CD4-positive, alpha-beta memory T cell (primary cell): ENCODE data around the gene SYNPR. TPM values are rescaled to one million over a fixed set of nuclear protein-coding genes. Genes with fewer than 3 reads are reported as not detected.

Experiments
- CTCF ChIA-PET: fragments of 350-600 bp; sonication (Branson Sonifier 250); formaldehyde crosslinking; loops from one replicate; lab custom pipeline; 2021; ENCODE audit warnings: inconsistent platforms; ENCODE audit not compliant: partially characterized antibody; lab: Charles Lee
- POLR2A ChIA-PET: fragments of 350-600 bp; sonication (Branson Sonifier 250); formaldehyde crosslinking; loops from one replicate; lab custom pipeline; 2021; ENCODE audit not compliant: partially characterized antibody; lab: Charles Lee
- DNase-seq, 5 donors: peaks; one replicate each; pipeline versions ENCODE4 v3.0.0 to v3.0.0-alpha.2; 2020 to 2022; ENCODE audit warnings: mixed read lengths in 1 of 5
- H3K27ac ChIP-seq: one replicate; pipeline ENCODE4 v1.7.0; 2013; ENCODE audit warnings: low read depth, low read length
- H3K27me3 ChIP-seq: 2 replicates; pipeline ENCODE4 v1.7.0; 2013; ENCODE audit warnings: mild to moderate bottlenecking, low read length, moderate library complexity; ENCODE audit not compliant: insufficient read depth
- H3K36me3 ChIP-seq: 2 replicates; pipeline ENCODE4 v1.7.0; 2013; ENCODE audit warnings: mild to moderate bottlenecking, low read length, moderate library complexity; ENCODE audit not compliant: insufficient read depth
- H3K4me1 ChIP-seq: 2 replicates; pipeline ENCODE4 v1.7.0; 2013; ENCODE audit warnings: mild to moderate bottlenecking, low read length, moderate library complexity; ENCODE audit not compliant: insufficient read depth
- H3K4me3 ChIP-seq, 2 donors: one replicate each; pipeline ENCODE4 v1.7.0; 2013; ENCODE audit warnings: low read length in 2 of 2, mild to moderate bottlenecking in 1 of 2
- H3K9me3 ChIP-seq, 2 donors: one replicate each; pipeline ENCODE4 v1.7.0; 2013; ENCODE audit warnings: low read length in 2 of 2, control low read depth in 1 of 2; ENCODE audit not compliant: control insufficient read depth in 1 of 2
- H3K27ac Mint-ChIP-seq, 7 donors: one replicate each; pipeline ENCODE4 v1.8.0; 2020 to 2021; ENCODE audit warnings: mixed read lengths in 7 of 7, mild to moderate bottlenecking in 6 of 7, inconsistent platforms in 3 of 7, moderate library complexity in 3 of 7
- H3K27me3 Mint-ChIP-seq, 2 donors: one replicate each; pipeline ENCODE4 v1.8.0; 2020 to 2021; ENCODE audit warnings: mixed read lengths in 2 of 2
- H3K36me3 Mint-ChIP-seq, 2 donors: one replicate each; pipeline ENCODE4 v1.8.0; 2020 to 2021; ENCODE audit warnings: mixed read lengths in 2 of 2, inconsistent platforms in 1 of 2, mild to moderate bottlenecking in 1 of 2
- H3K4me1 Mint-ChIP-seq, 4 donors: one replicate each; pipeline ENCODE4 v1.8.0; 2020 to 2021; ENCODE audit warnings: mixed read lengths in 4 of 4, mild to moderate bottlenecking in 1 of 4
- H3K4me3 Mint-ChIP-seq, 8 donors: one replicate each; pipeline ENCODE4 v1.8.0; 2020 to 2021; ENCODE audit warnings: mixed read lengths in 8 of 8, mild to moderate bottlenecking in 7 of 8, moderate library complexity in 6 of 8, inconsistent platforms in 3 of 8
- H3K9me3 Mint-ChIP-seq, 8 donors: one replicate each; pipeline ENCODE4 v1.8.0; 2020 to 2021; ENCODE audit warnings: mixed read lengths in 8 of 8, mild to moderate bottlenecking in 5 of 8, inconsistent platforms in 3 of 8, moderate library complexity in 1 of 8
- intact Hi-C: fragments of 100-400 bp; cut with micrococcal nuclease; formaldehyde crosslinking; loops from one replicate; pipeline ENCODE4 v1.15.1; 2023
- polyA plus RNA-seq, 2 donors: library from polyadenylated mRNA; unstranded; fragments of 300-500 nt; fragmentation: Illumina TruSeq; gene quantifications; one replicate each; pipeline ENCODE4 v1.2.3, GENCODE V29; 2021
- total RNA-seq, 2 experiments: library from RNA; stranded (reverse); gene quantifications; one replicate each; pipeline ENCODE4 v1.2.3, GENCODE V29; 2021

The SYNPR gene
- total and polyA plus RNA-seq, 4 experiments from 2014 or later: not detected

DNA sequence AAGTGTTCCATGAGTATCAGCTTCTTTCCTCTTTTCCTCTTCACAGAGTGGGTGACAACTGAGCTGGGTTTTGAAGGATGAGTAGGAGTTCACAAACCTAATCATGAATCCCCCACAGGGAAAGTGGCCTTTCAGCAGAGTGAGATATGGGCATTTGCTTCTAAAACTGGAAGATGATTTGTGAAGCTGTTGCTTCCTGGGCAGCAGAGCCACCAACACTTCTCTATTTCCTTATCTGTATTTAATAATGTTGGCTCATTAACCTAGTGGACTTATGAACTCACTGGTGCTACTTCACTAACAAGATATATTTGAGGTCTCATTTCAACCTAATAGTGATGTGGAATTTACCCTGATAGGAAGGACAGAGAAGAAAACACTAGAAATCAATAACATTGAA lies 152.8 kb downstream of the SYNPR start:
- intact Hi-C loops: no loop called here
- CTCF ChIA-PET: no interaction called here
- no peak overlapping the region for H3K27ac Mint-ChIP-seq

DNA sequence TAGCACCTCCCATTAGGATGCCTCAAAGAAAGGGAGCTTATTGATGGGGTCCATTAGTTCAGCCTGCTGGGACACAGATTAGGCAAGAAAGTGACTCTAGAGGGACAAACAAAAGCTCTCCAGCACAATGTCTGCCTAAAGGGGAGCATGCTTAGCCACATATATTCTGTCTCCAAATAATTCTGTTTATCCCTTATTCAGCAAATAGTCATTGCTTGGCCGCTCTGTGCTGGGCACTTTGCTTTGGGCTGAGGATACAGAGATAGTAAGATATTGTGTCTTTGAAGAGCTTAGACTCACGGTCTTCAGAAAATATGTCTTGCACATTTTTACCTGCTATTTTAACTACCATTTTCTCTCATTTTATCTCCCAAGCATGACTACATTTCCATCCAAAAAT lies 159.8 kb downstream of the SYNPR start:
- ChIA-PET POLR2A (no interaction called here), CTCF (no interaction called here)
- no peaks in the 10 kb centered on the region for H3K36me3 ChIP-seq
- H3K27ac ChIP-seq: no peak overlapping the region
- Mint-ChIP-seq H3K27me3 (peaks cover 0 to 4% of the 10 kb centered on the region in 2 donors), H3K27ac (no peak overlapping the region), H3K36me3 (no peaks in the 10 kb centered on the region), H3K4me3 (no peak overlapping the region), H3K4me1 (peaks cover 0 to 3% (median 0%) of the 10 kb centered on the region in 4 donors), H3K9me3 (peaks cover 0 to 2% (median 0%) of the 10 kb centered on the region in 8 donors)
- no peaks in the 10 kb centered on the region for H3K27me3 ChIP-seq
- no peaks in the 10 kb centered on the region for H3K9me3 ChIP-seq
- no peak overlapping the region for H3K4me3 ChIP-seq
- H3K4me1 ChIP-seq: no peaks in the 10 kb centered on the region
- DNase-seq: no peak
- intact Hi-C loops: no loop called here

More for the DNA sequence above, 152.8 kb downstream of the SYNPR start:
- no peaks in the 10 kb centered on the region for H3K27me3 ChIP-seq
- H3K4me1 ChIP-seq: no peaks in the 10 kb centered on the region
- no peak overlapping the region for H3K27ac ChIP-seq
- no peak overlapping the region for H3K4me3 ChIP-seq
- POLR2A ChIA-PET: no interaction called here
- Mint-ChIP-seq H3K4me1 (no peaks in the 10 kb centered on the region), H3K9me3 (peaks cover 0 to 3% (median 0%) of the 10 kb centered on the region in 8 donors), H3K27me3 (peaks cover 0 to 2% of the 10 kb centered on the region in 2 donors), H3K36me3 (no peaks in the 10 kb centered on the region), H3K4me3 (no peak overlapping the region)
- no peak for DNase-seq
- H3K9me3 ChIP-seq: no peaks in the 10 kb centered on the region
- H3K36me3 ChIP-seq: no peaks in the 10 kb centered on the region

DNA sequence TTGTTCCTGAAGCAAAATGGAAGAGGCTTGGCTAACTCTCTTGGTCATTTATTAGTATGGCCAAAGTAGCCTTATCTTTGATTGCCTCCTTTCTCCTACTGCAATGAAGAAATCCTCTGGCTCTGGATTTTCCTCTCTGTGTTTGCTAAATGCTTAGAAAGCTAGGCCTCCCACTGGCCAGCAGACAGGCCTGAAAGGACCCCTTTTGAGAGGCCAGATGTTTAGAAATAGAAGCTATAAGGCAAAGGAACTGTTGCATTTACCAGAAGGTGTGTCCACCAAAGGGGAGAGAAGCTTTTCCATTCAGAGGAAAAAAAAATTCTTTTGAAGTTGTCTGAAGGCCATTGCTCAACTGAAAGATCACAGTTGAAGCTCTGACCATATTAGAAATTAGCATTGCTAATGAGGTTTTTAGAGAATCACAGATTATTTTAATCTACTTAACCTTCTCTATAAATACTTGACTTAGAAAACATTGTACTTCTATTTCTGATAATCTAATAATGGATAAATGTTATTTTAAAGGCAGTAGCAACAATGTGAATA lies 160.8 kb downstream of the SYNPR start:
- Mint-ChIP-seq H3K27me3 (peaks cover 0 to 4% of the 10 kb centered on the region in 2 donors), H3K4me1 (peaks cover 0 to 3% (median 0%) of the 10 kb centered on the region in 4 donors), H3K9me3 (peaks cover 0 to 2% (median 0%) of the 10 kb centered on the region in 8 donors), H3K27ac (no peak overlapping the region), H3K36me3 (no peaks in the 10 kb centered on the region), H3K4me3 (no peak overlapping the region)
- Histone ChIP-seq H3K9me3 (no peaks in the 10 kb centered on the region), H3K27me3 (no peaks in the 10 kb centered on the region), H3K36me3 (no peaks in the 10 kb centered on the region), H3K27ac (no peak overlapping the region), H3K4me1 (no peaks in the 10 kb centered on the region), H3K4me3 (no peak overlapping the region)
- ChIA-PET POLR2A (no interaction called here), CTCF (no interaction called here)
- intact Hi-C loops: no loop called here
- no peak for DNase-seq

DNA sequence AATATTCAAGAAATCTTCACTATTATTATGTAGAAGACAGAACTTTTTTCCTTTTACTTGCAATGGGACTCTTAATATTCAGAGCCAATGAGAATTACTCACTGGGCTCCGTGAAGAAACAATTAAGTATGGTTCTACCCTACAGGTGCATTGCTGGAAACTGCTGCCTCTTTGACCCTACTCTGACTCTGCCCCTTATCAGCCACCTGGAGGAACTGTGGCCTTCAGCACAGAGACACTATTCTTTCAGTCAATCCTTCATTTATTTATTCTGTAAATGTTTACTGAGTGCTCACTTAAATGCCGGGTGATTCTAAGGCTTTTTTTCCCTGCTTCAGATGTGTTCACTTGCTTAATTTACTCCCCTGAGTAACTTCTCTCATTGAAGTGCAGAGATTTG lies 163.2 kb downstream of the SYNPR start:
- H3K36me3 ChIP-seq: no peaks in the 10 kb centered on the region
- no peak overlapping the region for H3K4me3 Mint-ChIP-seq
- no peaks in the 10 kb centered on the region for H3K9me3 ChIP-seq
- no peak for DNase-seq
- H3K36me3 Mint-ChIP-seq: no peaks in the 10 kb centered on the region
- H3K27me3 ChIP-seq: no peaks in the 10 kb centered on the region
- peaks cover 0 to 3% (median 0%) of the 10 kb centered on the region in 4 donors for H3K4me1 Mint-ChIP-seq
- peaks cover 0 to 2% (median 0%) of the 10 kb centered on the region in 8 donors for H3K9me3 Mint-ChIP-seq
- H3K27ac Mint-ChIP-seq: no peak overlapping the region
- no peak overlapping the region for H3K4me3 ChIP-seq
- intact Hi-C loops: no loop called here
- H3K4me1 ChIP-seq: no peaks in the 10 kb centered on the region
- H3K27ac ChIP-seq: no peak overlapping the region
- CTCF ChIA-PET: no interaction called here
- H3K27me3 Mint-ChIP-seq: peaks cover 0 to 4% of the 10 kb centered on the region in 2 donors
- POLR2A ChIA-PET: no interaction called here

DNA sequence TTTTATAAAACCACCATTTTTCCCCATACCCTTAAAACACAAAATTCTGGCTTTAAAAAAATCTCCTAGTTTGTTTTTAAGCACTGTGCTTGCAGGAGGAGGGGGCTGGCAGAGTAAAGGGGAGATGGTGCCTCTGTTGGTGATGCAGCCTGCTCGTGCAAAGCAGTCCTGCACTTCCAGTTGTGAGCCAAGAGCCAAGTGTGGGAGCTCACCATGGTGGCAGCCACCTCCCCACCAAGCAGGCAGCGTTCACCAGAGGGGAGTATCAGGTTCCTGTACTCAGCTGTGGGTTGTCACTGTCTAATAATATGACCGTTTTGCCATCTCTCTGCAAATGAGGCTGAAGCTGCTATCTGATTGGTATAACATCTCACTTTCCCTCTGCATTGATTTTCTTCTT lies 164.8 kb downstream of the SYNPR start:
- H3K9me3 Mint-ChIP-seq: peaks cover 0 to 2% (median 0%) of the 10 kb centered on the region in 8 donors
- no peak overlapping the region for H3K27ac Mint-ChIP-seq
- peaks cover 0 to 4% of the 10 kb centered on the region in 2 donors for H3K27me3 Mint-ChIP-seq
- no peak for DNase-seq
- Histone ChIP-seq H3K36me3 (no peaks in the 10 kb centered on the region), H3K4me1 (no peaks in the 10 kb centered on the region), H3K27ac (no peak overlapping the region), H3K4me3 (no peak overlapping the region), H3K9me3 (no peaks in the 10 kb centered on the region), H3K27me3 (no peaks in the 10 kb centered on the region)
- intact Hi-C loops: no loop called here
- POLR2A ChIA-PET: no interaction called here
- H3K4me1 Mint-ChIP-seq: peaks cover 0 to 3% (median 0%) of the 10 kb centered on the region in 4 donors
- H3K4me3 Mint-ChIP-seq: no peak overlapping the region
- no peaks in the 10 kb centered on the region for H3K36me3 Mint-ChIP-seq
- CTCF ChIA-PET: no interaction called here

DNA sequence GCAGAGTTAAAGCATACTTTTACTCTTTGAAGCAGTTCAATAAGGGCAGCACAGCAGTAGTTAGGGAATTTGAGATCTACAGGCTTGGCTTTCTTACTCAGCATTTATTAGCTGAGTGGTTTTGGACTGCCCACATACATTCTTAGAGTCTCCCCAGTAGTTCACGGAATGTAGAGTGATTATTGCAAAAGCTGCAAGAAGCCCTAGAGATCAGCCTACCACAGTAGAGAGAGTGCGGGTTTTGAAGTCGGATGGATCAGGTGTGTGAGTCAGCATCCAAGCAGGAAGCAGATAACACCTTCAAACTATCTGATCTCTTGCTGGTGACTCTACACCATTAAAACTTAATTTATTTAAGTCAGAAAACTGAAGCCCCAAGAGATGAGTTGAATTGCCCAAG lies 171.9 kb downstream of the SYNPR start:
- Histone ChIP-seq H3K4me3 (no peak overlapping the region), H3K27me3 (no peaks in the 10 kb centered on the region), H3K9me3 (no peaks in the 10 kb centered on the region), H3K4me1 (no peaks in the 10 kb centered on the region), H3K36me3 (no peaks in the 10 kb centered on the region), H3K27ac (no peak overlapping the region)
- Mint-ChIP-seq H3K4me3 (no peak overlapping the region), H3K36me3 (no peaks in the 10 kb centered on the region), H3K27me3 (no peaks in the 10 kb centered on the region), H3K9me3 (peaks cover 0 to 3% (median 0%) of the 10 kb centered on the region in 8 donors), H3K4me1 (no peaks in the 10 kb centered on the region), H3K27ac (no peak overlapping the region)
- no peak for DNase-seq
- intact Hi-C loops: no loop called here
- ChIA-PET POLR2A (no interaction called here), CTCF (no interaction called here)

DNA sequence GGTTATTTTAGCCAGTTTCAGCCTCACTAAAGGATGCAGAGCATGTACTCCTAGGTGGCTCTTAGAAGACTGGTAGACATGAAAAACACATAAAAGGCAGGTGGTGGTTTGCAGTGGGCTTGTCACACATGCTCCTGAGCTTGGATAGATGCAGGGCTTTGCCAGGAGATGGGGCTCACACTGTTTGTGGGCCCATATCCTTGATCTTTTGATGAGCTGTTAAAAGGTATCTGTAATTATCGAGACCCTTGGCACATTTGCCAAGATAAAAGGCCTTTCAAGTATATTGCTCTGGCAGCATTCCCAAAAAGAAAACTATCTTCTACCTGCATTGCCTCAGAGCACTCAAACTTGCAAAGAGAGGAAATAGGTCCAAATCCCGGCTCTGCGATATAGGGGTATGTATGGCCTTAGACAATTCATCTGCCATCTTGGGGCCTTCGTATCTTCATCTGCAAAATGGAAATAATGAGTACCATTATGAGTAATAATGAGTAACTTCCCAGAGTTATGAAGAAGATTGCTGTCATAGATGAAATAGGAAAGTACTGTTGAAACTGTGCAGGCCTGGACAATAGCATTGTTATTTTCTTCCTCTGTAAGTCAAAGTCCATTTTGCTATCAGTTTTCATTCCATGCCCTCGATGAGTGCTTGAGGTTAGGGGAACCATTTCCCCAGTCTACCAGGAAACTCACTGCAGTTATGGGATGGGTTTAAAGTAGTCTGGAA lies 172.7 kb downstream of the SYNPR start:
- peaks cover 0 to 6% (median under 1%) of the 10 kb centered on the region in 8 donors for H3K9me3 Mint-ChIP-seq
- no peaks in the 10 kb centered on the region for H3K27me3 Mint-ChIP-seq
- no peaks in the 10 kb centered on the region for H3K36me3 Mint-ChIP-seq
- H3K27ac Mint-ChIP-seq: no peak overlapping the region
- DNase-seq: no peak
- Histone ChIP-seq H3K27ac (no peak overlapping the region), H3K27me3 (no peaks in the 10 kb centered on the region), H3K9me3 (no peaks in the 10 kb centered on the region), H3K4me1 (no peaks in the 10 kb centered on the region), H3K4me3 (no peak overlapping the region), H3K36me3 (no peaks in the 10 kb centered on the region)
- intact Hi-C loops: no loop called here
- H3K4me1 Mint-ChIP-seq: no peaks in the 10 kb centered on the region
- no peak overlapping the region for H3K4me3 Mint-ChIP-seq
- POLR2A ChIA-PET: no interaction called here
- CTCF ChIA-PET: no interaction called here
